ENCODE data around the gene RBM10.

- TF ChIP-seq CTCF (IDR thresholded peaks at IDR 0.05 in 2 of 3, conservative IDR thresholded peaks at IDR 0.05 in 1 of 3; ENCODE audit: borderline replicate concordance in 1 of 3, insufficient read depth in 1 of 3, low read depth in 2 of 3, low read length in 2 of 3) (no peak), POLR2A (IDR thresholded peaks at IDR 0.05; ENCODE audit: borderline replicate concordance, extremely low read depth, insufficient read depth, insufficient read length) (no peak), CBX3 (IDR thresholded peaks at IDR 0.05; ENCODE audit: low read depth) (no peak), YY1 (IDR thresholded peaks at IDR 0.05; ENCODE audit: extremely low read depth, insufficient replicate concordance, low read depth, low read length) (no peak), SP1 (IDR thresholded peaks at IDR 0.05; ENCODE audit: low read depth) (no peak), EZH2 (IDR thresholded peaks at IDR 0.05) (no peak), POLR2AphosphoS5 (IDR thresholded peaks at IDR 0.05; ENCODE audit: low read depth, low read length) (no peak)
These were observed 63.1 kb downstream of the RBM10 start for GRCh38 chrX:47208108-47208507.
